ENCODE results near the gene HEYL. TPM values are rescaled to one million over a fixed set of nuclear protein-coding genes. Genes with fewer than 3 reads are reported as not detected.
A peak's percentile ranks its signal among the peaks of the same experiment; 100 is the strongest.

HEYL gene
- total RNA-seq, 6 donors from 2014 or later: 3.8 to 31.9 (median 15.5) TPM

DNA sequence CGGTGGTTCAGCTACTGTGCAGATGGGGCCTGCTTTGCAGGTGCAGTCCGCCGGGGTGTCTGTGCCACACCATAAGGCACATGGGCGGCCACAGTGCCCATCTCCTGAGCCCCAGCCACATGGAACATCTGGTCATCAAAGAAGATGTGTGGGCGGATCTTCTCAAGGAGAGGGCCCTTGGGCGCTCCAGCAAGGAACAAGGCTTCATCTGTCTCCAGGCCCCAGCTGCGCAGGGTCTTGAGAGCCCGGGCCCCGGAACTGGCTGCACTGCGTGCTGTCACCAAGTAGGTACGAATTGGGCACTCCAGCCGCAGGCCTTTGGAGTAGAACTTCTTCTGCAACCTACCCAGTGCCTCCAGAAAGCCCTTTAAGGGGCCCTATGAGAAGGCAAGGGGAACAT is 19.7 kb upstream of the HEYL start:
- TF ChIP-seq POLR2A (IDR thresholded peaks at IDR 0.05) (no peak), EP300 (IDR thresholded peaks at IDR 0.05) (no peak), POLR2AphosphoS5 (IDR thresholded peaks at IDR 0.05) (no peak)
- TF ChIP-seq, protein P1, sequence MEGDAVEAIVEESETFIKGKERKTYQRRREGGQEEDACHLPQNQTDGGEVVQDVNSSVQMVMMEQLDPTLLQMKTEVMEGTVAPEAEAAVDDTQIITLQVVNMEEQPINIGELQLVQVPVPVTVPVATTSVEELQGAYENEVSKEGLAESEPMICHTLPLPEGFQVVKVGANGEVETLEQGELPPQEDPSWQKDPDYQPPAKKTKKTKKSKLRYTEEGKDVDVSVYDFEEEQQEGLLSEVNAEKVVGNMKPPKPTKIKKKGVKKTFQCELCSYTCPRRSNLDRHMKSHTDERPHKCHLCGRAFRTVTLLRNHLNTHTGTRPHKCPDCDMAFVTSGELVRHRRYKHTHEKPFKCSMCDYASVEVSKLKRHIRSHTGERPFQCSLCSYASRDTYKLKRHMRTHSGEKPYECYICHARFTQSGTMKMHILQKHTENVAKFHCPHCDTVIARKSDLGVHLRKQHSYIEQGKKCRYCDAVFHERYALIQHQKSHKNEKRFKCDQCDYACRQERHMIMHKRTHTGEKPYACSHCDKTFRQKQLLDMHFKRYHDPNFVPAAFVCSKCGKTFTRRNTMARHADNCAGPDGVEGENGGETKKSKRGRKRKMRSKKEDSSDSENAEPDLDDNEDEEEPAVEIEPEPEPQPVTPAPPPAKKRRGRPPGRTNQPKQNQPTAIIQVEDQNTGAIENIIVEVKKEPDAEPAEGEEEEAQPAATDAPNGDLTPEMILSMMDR (IDR thresholded peaks at IDR 0.05): no peak
- no peaks in the 10 kb centered on the region for H3K9me3 ChIP-seq
- H3K4me3 ChIP-seq: no peak overlapping the region
- H3K36me3 ChIP-seq: no peaks in the 10 kb centered on the region
- no peaks in the 10 kb centered on the region for H3K27me3 ChIP-seq
- DNase-seq: no peak
- no peak overlapping the region for H3K27ac ChIP-seq
- 89 to 92% methylated on average over 6 to 12 of the region's 12 CpGs for WGBS, 2 donors
- H3K4me1 ChIP-seq: peaks cover 0 to 7% (median 3%) of the 10 kb centered on the region in 4 donors
- no peak for ATAC-seq (ENCODE audit: low FRiP score in 2 of 2)

DNA sequence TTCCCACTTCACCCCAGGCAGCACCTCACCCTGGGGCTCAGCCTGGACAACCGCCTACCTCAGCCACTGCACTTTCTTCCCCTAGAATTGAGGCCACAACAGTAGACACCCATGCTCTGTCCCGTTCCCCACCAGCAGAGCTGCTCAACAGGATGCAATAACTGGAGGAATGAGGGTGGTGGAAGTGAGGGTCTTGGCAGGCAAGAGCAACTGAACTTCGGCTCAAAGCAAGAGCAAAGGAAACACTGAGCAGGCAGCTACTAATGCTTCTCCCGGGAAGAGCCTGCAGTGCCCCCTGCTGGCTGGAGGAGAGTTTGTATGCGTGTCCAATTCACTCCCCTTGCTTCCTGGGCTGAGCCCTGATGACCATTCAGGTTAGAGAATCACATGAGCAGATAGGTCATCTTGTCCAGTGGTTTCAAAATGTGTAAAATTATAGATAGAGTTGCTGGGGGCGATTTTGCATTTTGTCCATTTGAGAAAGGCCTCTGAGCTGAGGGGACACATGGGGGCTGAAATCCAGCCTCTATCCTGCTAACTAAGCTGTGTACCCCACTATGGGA is 18.6 kb upstream of the HEYL start:
- DNase-seq (peak in 1 of 2 donors; percentile 50), ATAC-seq (ENCODE audit: low FRiP score in 2 of 2) (peak in 1 of 2 donors; percentile 53)
- no peak overlapping the region for H3K27ac ChIP-seq
- WGBS, 2 donors: 28 to 29% methylated on average over 4 to 6 of the region's 6 CpGs
- no peak overlapping the region for H3K4me3 ChIP-seq
- H3K27me3 ChIP-seq: no peaks in the 10 kb centered on the region
- H3K4me1 ChIP-seq: peaks cover 0 to 7% (median 6%) of the 10 kb centered on the region in 4 donors
- no peaks in the 10 kb centered on the region for H3K36me3 ChIP-seq
- H3K9me3 ChIP-seq: no peaks in the 10 kb centered on the region
- TF ChIP-seq, protein P1 (IDR thresholded peaks at IDR 0.05): peak; percentile 54 to 71 (median 68)
- no peak for TF ChIP-seq EP300 (IDR thresholded peaks at IDR 0.05)

DNA sequence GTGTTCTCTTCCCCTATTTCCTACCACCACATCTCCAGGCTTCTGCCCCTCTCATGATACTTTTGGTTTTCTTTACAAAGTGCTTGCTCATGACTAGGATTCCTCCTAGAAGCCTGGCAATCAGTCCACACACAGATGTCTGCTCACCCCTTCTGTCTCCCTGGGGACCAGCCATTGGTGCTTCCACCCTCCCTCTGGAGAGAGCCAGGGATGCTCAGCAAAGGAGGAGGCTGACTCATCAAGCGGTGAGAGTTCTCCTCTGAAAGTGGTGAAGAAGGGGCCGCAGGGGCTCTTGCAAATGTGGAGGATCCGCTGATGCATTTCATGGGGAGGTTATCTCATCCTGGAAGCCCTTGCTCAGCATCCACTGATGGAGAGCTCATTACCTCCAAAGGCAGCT is 18.0 kb upstream of the HEYL start:
- 75 to 89% methylated on average over 3 of the region's 3 CpGs for whole genome bisulfite sequencing, 2 donors

DNA sequence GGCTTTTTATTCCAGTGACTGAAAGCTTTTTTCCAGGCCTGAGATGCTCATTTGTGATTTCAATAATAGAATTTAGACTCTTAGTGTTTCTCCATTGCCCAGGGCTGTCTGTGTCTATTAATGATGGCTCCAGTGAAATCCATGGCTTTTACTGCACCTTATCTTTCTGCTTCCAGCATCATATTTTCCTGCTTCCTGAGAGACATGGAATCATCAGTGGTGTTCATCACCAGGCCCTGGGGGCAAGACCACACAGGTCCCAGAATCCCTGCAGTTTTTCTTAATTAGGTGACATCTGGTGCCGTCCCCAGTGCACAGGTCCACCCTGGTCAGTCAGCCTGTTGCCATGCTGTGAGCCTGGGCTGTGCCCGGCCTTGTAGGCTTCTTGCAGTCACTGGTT is 16.9 kb upstream of the HEYL start:
- TF ChIP-seq EP300 (IDR thresholded peaks at IDR 0.05): no peak
- TF ChIP-seq, protein P1 (IDR thresholded peaks at IDR 0.05): no peak
- no peak for TF ChIP-seq POLR2AphosphoS5 (IDR thresholded peaks at IDR 0.05)
- no peak for TF ChIP-seq POLR2A (IDR thresholded peaks at IDR 0.05)
- H3K27ac ChIP-seq: no peak overlapping the region
- WGBS, 2 donors: 84 to 86% methylated on average over 2 of the region's 2 CpGs

More for the DNA sequence above, 18.0 kb upstream of the HEYL start:
- no peaks in the 10 kb centered on the region for H3K36me3 ChIP-seq
- H3K9me3 ChIP-seq: no peaks in the 10 kb centered on the region
- no peak for TF ChIP-seq EP300 (IDR thresholded peaks at IDR 0.05)
- TF ChIP-seq, protein P1 (IDR thresholded peaks at IDR 0.05): no peak
- no peak for TF ChIP-seq POLR2A (IDR thresholded peaks at IDR 0.05)
- TF ChIP-seq POLR2AphosphoS5 (IDR thresholded peaks at IDR 0.05): no peak
- peaks cover 0 to 7% (median 6%) of the 10 kb centered on the region in 4 donors for H3K4me1 ChIP-seq
- DNase-seq (no peak), ATAC-seq (ENCODE audit: low FRiP score in 2 of 2) (no peak)
- no peak overlapping the region for H3K4me3 ChIP-seq
- H3K27me3 ChIP-seq: no peaks in the 10 kb centered on the region
- no peak overlapping the region for H3K27ac ChIP-seq

More for the DNA sequence above, 16.9 kb upstream of the HEYL start:
- H3K4me3 ChIP-seq: no peak overlapping the region
- H3K9me3 ChIP-seq: no peaks in the 10 kb centered on the region
- no peaks in the 10 kb centered on the region for H3K36me3 ChIP-seq
- peaks cover 0 to 7% (median 3%) of the 10 kb centered on the region in 4 donors for H3K4me1 ChIP-seq
- DNase-seq: no peak
- ATAC-seq (ENCODE audit: low FRiP score in 2 of 2): no peak
- H3K27me3 ChIP-seq: no peaks in the 10 kb centered on the region

Data from upper lobe of left lung (tissue), 6 donors.